ENCODE results near the gene STRIP1.

- TF ChIP-seq EZH2 (IDR thresholded peaks at IDR 0.05) = no peak
- no peak for TF ChIP-seq POLR2AphosphoS5 (IDR thresholded peaks at IDR 0.05; ENCODE audit: borderline replicate concordance, low read depth, low read length)
- no peak for TF ChIP-seq FOXP2 (optimal IDR thresholded peaks at IDR 0.05; ENCODE audit: control extremely low read depth, extremely low read length, insufficient read depth)
Observed at GRCh38 chr1:109990302-109990653, 44.1 kb upstream of the STRIP1 start.
